ENCODE data around the gene KRTAP9-7. TPM values are rescaled to one million over a fixed set of nuclear protein-coding genes. Genes with fewer than 3 reads are reported as not detected.

The KRTAP9-7 gene
- total and polyA plus RNA-seq, 2 experiments from 2014 or later = not detected

GRCh38 chr17:41284546-41284945 is 9.0 kb downstream of the KRTAP9-7 start:
- DNase-seq (ENCODE audit: low spot score) = peak; percentile 0
- no peaks in the 10 kb centered on the region for H3K79me2 ChIP-seq
- no peaks in the 10 kb centered on the region for H3K36me3 ChIP-seq (replicated peaks; ENCODE audit: insufficient read depth, low read depth)
- no peaks in the 10 kb centered on the region for H3K4me1 ChIP-seq (ENCODE audit: insufficient read depth)
- WGBS (ENCODE audit: low lambda C conversion rate, missing lambda C conversion rate) = 57% methylated on average over 2 of the region's 2 CpGs
- no peak overlapping the region for H3K4me2 ChIP-seq
- no peaks in the 10 kb centered on the region for H3K9me3 ChIP-seq (ENCODE audit: low read depth)
- no peak overlapping the region for H2AFZ ChIP-seq
- TF ChIP-seq EZH2phosphoT487 (IDR thresholded peaks at IDR 0.05; ENCODE audit: low read depth, severe bottlenecking, unreplicated experiment) (no peak), EZH2 (IDR thresholded peaks at IDR 0.05; ENCODE audit: borderline replicate concordance) (no peak), CTCF (IDR thresholded peaks at IDR 0.05; ENCODE audit: poor library complexity) (no peak)
- no peaks in the 10 kb centered on the region for H4K20me1 ChIP-seq (ENCODE audit: insufficient read depth, poor library complexity, severe bottlenecking)
- no peaks in the 10 kb centered on the region for H3K27me3 ChIP-seq
- H3K4me3 ChIP-seq = no peak overlapping the region
- no peaks in the 10 kb centered on the region for H3K9me2 ChIP-seq (replicated peaks; ENCODE audit: insufficient read depth)
- no peak overlapping the region for H3K27ac ChIP-seq

- Histone ChIP-seq H3K4me1 (ENCODE audit: insufficient read depth) (no peaks in the 10 kb centered on the region), H3K9me3 (ENCODE audit: low read depth) (no peaks in the 10 kb centered on the region), H3K4me3 (no peak overlapping the region), H3K36me3 (replicated peaks; ENCODE audit: insufficient read depth, low read depth) (no peaks in the 10 kb centered on the region), H2AFZ (no peak overlapping the region), H4K20me1 (ENCODE audit: insufficient read depth, poor library complexity, severe bottlenecking) (no peaks in the 10 kb centered on the region), H3K79me2 (no peaks in the 10 kb centered on the region), H3K27ac (no peak overlapping the region), H3K27me3 (no peaks in the 10 kb centered on the region), H3K9me2 (replicated peaks; ENCODE audit: insufficient read depth) (no peaks in the 10 kb centered on the region), H3K4me2 (no peak overlapping the region)
- WGBS (ENCODE audit: low lambda C conversion rate, missing lambda C conversion rate) = 84% methylated on average over 3 of the region's 3 CpGs
- DNase-seq (ENCODE audit: low spot score) = peak; percentile 4
- TF ChIP-seq EZH2phosphoT487 (IDR thresholded peaks at IDR 0.05; ENCODE audit: low read depth, severe bottlenecking, unreplicated experiment) = no peak
- TF ChIP-seq CTCF (IDR thresholded peaks at IDR 0.05; ENCODE audit: poor library complexity) = no peak
- no peak for TF ChIP-seq EZH2 (IDR thresholded peaks at IDR 0.05; ENCODE audit: borderline replicate concordance)
These were observed 11.6 kb downstream of the KRTAP9-7 start for GRCh38 chr17:41287050-41287449.

- Histone ChIP-seq H3K4me3 (no peak overlapping the region), H3K4me1 (ENCODE audit: insufficient read depth) (no peaks in the 10 kb centered on the region), H3K27me3 (no peaks in the 10 kb centered on the region), H4K20me1 (ENCODE audit: insufficient read depth, poor library complexity, severe bottlenecking) (no peaks in the 10 kb centered on the region), H3K36me3 (replicated peaks; ENCODE audit: insufficient read depth, low read depth) (no peaks in the 10 kb centered on the region), H3K9me2 (replicated peaks; ENCODE audit: insufficient read depth) (no peaks in the 10 kb centered on the region), H3K9me3 (ENCODE audit: low read depth) (no peaks in the 10 kb centered on the region), H3K4me2 (no peak overlapping the region), H3K79me2 (no peaks in the 10 kb centered on the region), H2AFZ (no peak overlapping the region), H3K27ac (no peak overlapping the region)
- 90% methylated on average over 1 of the region's 1 CpG for WGBS (ENCODE audit: low lambda C conversion rate, missing lambda C conversion rate)
- DNase-seq (ENCODE audit: low spot score) = no peak
- no peak for TF ChIP-seq EZH2phosphoT487 (IDR thresholded peaks at IDR 0.05; ENCODE audit: low read depth, severe bottlenecking, unreplicated experiment)
- TF ChIP-seq CTCF (IDR thresholded peaks at IDR 0.05; ENCODE audit: poor library complexity) = no peak
- no peak for TF ChIP-seq EZH2 (IDR thresholded peaks at IDR 0.05; ENCODE audit: borderline replicate concordance)
These were observed 18.5 kb downstream of the KRTAP9-7 start for GRCh38 chr17:41294016-41294415.

- Histone ChIP-seq H3K79me2 (no peaks in the 10 kb centered on the region), H3K9me3 (ENCODE audit: low read depth) (no peaks in the 10 kb centered on the region), H3K27me3 (no peaks in the 10 kb centered on the region), H4K20me1 (ENCODE audit: insufficient read depth, poor library complexity, severe bottlenecking) (no peaks in the 10 kb centered on the region), H3K4me3 (no peak overlapping the region), H3K4me2 (no peak overlapping the region), H2AFZ (no peak overlapping the region), H3K4me1 (ENCODE audit: insufficient read depth) (no peaks in the 10 kb centered on the region), H3K9me2 (replicated peaks; ENCODE audit: insufficient read depth) (no peaks in the 10 kb centered on the region), H3K27ac (no peak overlapping the region), H3K36me3 (replicated peaks; ENCODE audit: insufficient read depth, low read depth) (no peaks in the 10 kb centered on the region)
- TF ChIP-seq EZH2phosphoT487 (IDR thresholded peaks at IDR 0.05; ENCODE audit: low read depth, severe bottlenecking, unreplicated experiment) (peak; percentile 63), CTCF (IDR thresholded peaks at IDR 0.05; ENCODE audit: poor library complexity) (no peak)
- peak; percentile 12 for DNase-seq (ENCODE audit: low spot score)
- WGBS (ENCODE audit: low lambda C conversion rate, missing lambda C conversion rate) = 66% methylated on average over 1 of the region's 1 CpG
These were observed 21.3 kb downstream of the KRTAP9-7 start for GRCh38 chr17:41296846-41297245.
